Measurements from ENCODE around the gene MEG3.

MEG3 gene

GRCh38 chr14:100825713-100826331 lies at the start of gene MEG3:
Gene MEG3, plus strand, starts transcription at chr14:100826118.
- DNase-seq, result no peak

- DNase-seq, result no peak
Measured at GRCh38 chr14:100776681-100777365, 49.1 kb upstream of the MEG3 start.

- no peak for DNase-seq
Measured at GRCh38 chr14:100777366-100777817, 48.5 kb upstream of the MEG3 start.

GRCh38 chr14:100777818-100778525 lies 47.9 kb upstream of the MEG3 start:
- no peak for DNase-seq

GRCh38 chr14:100778526-100778882 lies 47.4 kb upstream of the MEG3 start:
- no peak for DNase-seq

GRCh38 chr14:100778951-100779690 lies 46.8 kb upstream of the MEG3 start:
- DNase-seq, result no peak

GRCh38 chr14:100779691-100780080 lies 46.2 kb upstream of the MEG3 start:
- no peak for DNase-seq

GRCh38 chr14:100780246-100780645 lies 45.7 kb upstream of the MEG3 start:
- DNase-seq, result no peak

- no peak for DNase-seq
Measured at GRCh38 chr14:100780646-100781355, 45.1 kb upstream of the MEG3 start.

GRCh38 chr14:100781952-100782351 lies 44.0 kb upstream of the MEG3 start:
- no peak for DNase-seq

- no peak for DNase-seq
Measured at GRCh38 chr14:100782516-100783320, 43.2 kb upstream of the MEG3 start.

GRCh38 chr14:100783630-100784370 lies 42.1 kb upstream of the MEG3 start:
- no peak for DNase-seq

- no peak for DNase-seq
Measured at GRCh38 chr14:100784523-100785337, 41.2 kb upstream of the MEG3 start.

GRCh38 chr14:100785338-100785615 lies 40.6 kb upstream of the MEG3 start:
- no peak for DNase-seq

GRCh38 chr14:100785626-100786025 lies 40.3 kb upstream of the MEG3 start:
- DNase-seq, result no peak

GRCh38 chr14:100786131-100786530 lies 39.8 kb upstream of the MEG3 start:
- no peak for DNase-seq

GRCh38 chr14:100786576-100787219 lies 39.2 kb upstream of the MEG3 start:
- DNase-seq, result no peak

GRCh38 chr14:100787659-100788058 lies 38.3 kb upstream of the MEG3 start:
- DNase-seq, result no peak

GRCh38 chr14:100788517-100788916 lies 37.4 kb upstream of the MEG3 start:
- DNase-seq, result no peak

- DNase-seq, result no peak
Measured at GRCh38 chr14:100788942-100789341, 37.0 kb upstream of the MEG3 start.
